K562 (cell line): ENCODE measurements around the gene S100A10. TPM values are rescaled to one million over a fixed set of nuclear protein-coding genes. Genes with fewer than 3 reads are reported as not detected.

Experiments used
- ATAC-seq: fragments of 200-7000 bp; cut with Tn5 transposase; 3 replicates; pipeline ENCODE4 v1.9.1; 2020; ENCODE audit warnings: moderate library complexity
- BruUV-seq: library from RNA; stranded (reverse); fragments of 400-500 nt; replicated peaks from 2 replicates; lab custom pipeline; 2021; lab: Mats Ljungman, UMichigan
- CTCF ChIA-PET: fragments of 300-600 bp; formaldehyde crosslinking; extraction: SDS; loops from one replicate; lab custom pipeline; 2021; ENCODE audit warnings: low intra/inter-chr PET ratio; lab: Yijun Ruan, JAX
- POLR2A ChIA-PET: fragments of 300-600, 350-650 bp; sonication (Branson Sonifier 250); formaldehyde crosslinking; extraction: SDS; loops from one replicate; lab custom pipeline; 2021; ENCODE audit warnings: antibody characterized with exemption, inconsistent platforms; lab: Yijun Ruan, JAX
- DNase-seq, 4 experiments: peaks; one replicate each; pipeline versions ENCODE4 v3.0.0 to v3.0.0-alpha.2; 2011 to 2018; ENCODE audit warnings: low spot score in 3 of 4, mixed read lengths in 3 of 4; ENCODE audit errors: extremely low read depth in 1 of 4
- FAIRE-seq: peaks from 2 replicates; lab custom pipeline; 2011; peaks lifted over from hg19 to GRCh38; lab: Jason Lieb, UNC
- H2AFZ ChIP-seq: 2 replicates; pipeline ENCODE4 v1.6.0; 2011; ENCODE audit warnings: low read depth, low read length, control low read depth, inconsistent platforms
- H3K27ac ChIP-seq: fragments of 200-600 bp; 3 replicates; pipeline ENCODE4 v1.8.0; 2011; ENCODE audit warnings: low read depth, mild to moderate bottlenecking, control low read depth, inconsistent platforms, low read length, moderate library complexity, mixed read lengths; ENCODE audit errors: extremely low read depth
- H3K27me3 ChIP-seq, 2 experiments: fragments of 300-600 bp in 1 of 2; 2 replicates in 1 of 2; 3 replicates in 1 of 2; pipeline versions ENCODE4 v1.6.0 to v1.8.0; 2011; ENCODE audit warnings: inconsistent platforms in 2 of 2, low read length in 2 of 2, mild to moderate bottlenecking in 1 of 2, mixed read lengths in 1 of 2, moderate library complexity in 1 of 2; ENCODE audit not compliant: control insufficient read depth in 2 of 2, insufficient read depth in 2 of 2
- H3K36me3 ChIP-seq: fragments of 300-600 bp; 3 replicates; pipeline ENCODE4 v1.8.0; 2011; ENCODE audit warnings: mild to moderate bottlenecking, low read length, inconsistent platforms; ENCODE audit not compliant: control insufficient read depth, insufficient read depth
- H3K4me1 ChIP-seq, 2 experiments: fragments of 200-600 bp in 1 of 2; replicated peaks in 1 of 2; 2 replicates in 1 of 2; 3 replicates in 1 of 2; pipeline versions ENCODE4 v1.5.1 to v1.8.0; 2011; ENCODE audit warnings: inconsistent platforms in 2 of 2, low read length in 2 of 2, mild to moderate bottlenecking in 1 of 2, mixed read lengths in 1 of 2, moderate library complexity in 1 of 2; ENCODE audit not compliant: control insufficient read depth in 2 of 2, insufficient read depth in 2 of 2
- H3K4me2 ChIP-seq: 2 replicates; pipeline ENCODE4 v1.6.1; 2011; ENCODE audit warnings: low read length, control low read depth, inconsistent platforms, mixed read lengths; ENCODE audit not compliant: insufficient read depth
- H3K4me3 ChIP-seq: fragments of 200-600 bp; sonication (generic), shearing (Covaris generic); 2 replicates; pipeline ENCODE4 v1.5.1; 2016; ENCODE audit warnings: control low read depth, inconsistent platforms
- H3K79me2 ChIP-seq: fragments of 200-600 bp; 3 replicates; pipeline ENCODE4 v1.8.0; 2011; ENCODE audit warnings: low read length, inconsistent platforms; ENCODE audit not compliant: control insufficient read depth, insufficient read depth
- H3K9ac ChIP-seq, 2 experiments: 2 replicates each; pipeline versions ENCODE4 v1.6.0 to v1.6.1; 2011; ENCODE audit warnings: low read depth in 2 of 2, low read length in 2 of 2, control low read depth in 1 of 2, inconsistent platforms in 1 of 2, mild to moderate bottlenecking in 1 of 2, mixed read lengths in 1 of 2; ENCODE audit not compliant: insufficient read depth in 1 of 2
- H3K9me1 ChIP-seq: one replicate; pipeline ENCODE4 v1.6.0; 2011; ENCODE audit warnings: inconsistent platforms, mild to moderate bottlenecking, low read length, moderate library complexity; ENCODE audit not compliant: control insufficient read depth, insufficient read depth
- H3K9me3 ChIP-seq: replicated peaks from 2 replicates; pipeline ENCODE4 v1.5.1; 2011; ENCODE audit warnings: low read depth, low read length, inconsistent platforms; ENCODE audit not compliant: control insufficient read depth, insufficient read depth
- H4K20me1 ChIP-seq: replicated peaks from 2 replicates; pipeline ENCODE4 v1.6.1; 2011; ENCODE audit warnings: low read length, inconsistent platforms, mixed read lengths; ENCODE audit not compliant: control insufficient read depth, insufficient read depth
- CREB3L1 ChIP-seq: fragments of 450-650 bp; IDR thresholded peaks from 2 replicates; pipeline ENCODE4 v1.6.1; 2014; ENCODE audit warnings: low read depth, mild to moderate bottlenecking, moderate library complexity, borderline replicate concordance
- IRF9 ChIP-seq: fragments of 450-650 bp; IDR thresholded peaks from 2 replicates; pipeline ENCODE4 v1.6.1; 2016; ENCODE audit warnings: missing biosample characterization, missing genetic modification characterization
- MLLT1 ChIP-seq, 2 experiments: fragments of 450-650 bp; IDR thresholded peaks; 2 replicates each; pipeline ENCODE4 v1.6.1; 2016
- SMC3 ChIP-seq: conservative IDR thresholded peaks from 2 replicates; pipeline ENCODE4 v1.6.1; 2011; ENCODE audit warnings: low read depth, low read length, improper control_type of control experiment; ENCODE audit not compliant: insufficient read depth
- THAP12 ChIP-seq: fragments of 250-450 bp; sonication (Bioruptor Pico); IDR thresholded peaks from 2 replicates; pipeline ENCODE4 v1.9.0; 2021; ENCODE audit warnings: mild to moderate bottlenecking, inconsistent platforms
- TSHZ1 ChIP-seq: fragments of 250-450 bp; sonication (Bioruptor Pico); IDR thresholded peaks from 2 replicates; pipeline ENCODE4 v1.4.0; 2020; ENCODE audit warnings: mild to moderate bottlenecking, moderate library complexity
- ZNF121 ChIP-seq: sonication (generic); formaldehyde crosslinking; conservative IDR thresholded peaks from 2 replicates; pipeline ENCODE4 v1.8.0; 2022; ENCODE audit warnings: missing genetic modification reagents
- ZNF586 ChIP-seq: fragments of 450-650 bp; formaldehyde crosslinking; conservative IDR thresholded peaks from 2 replicates; pipeline ENCODE4 v1.4.0; 2020; ENCODE audit warnings: mild to moderate bottlenecking, moderate library complexity
- ZNF589 ChIP-seq: fragments of 200-800 bp; sonication (Bioruptor generic); IDR thresholded peaks from 2 replicates; pipeline ENCODE4 v1.6.1; 2016; ENCODE audit warnings: low read depth, missing genetic modification characterization, missing compliant biosample characterization
- WGBS: fragments of 100-300 bp; shearing (Covaris generic); methylation state at CpG from one replicate; pipeline ENCODE4 v1.1.6; 2016; ENCODE audit warnings: low coverage, mixed read lengths; ENCODE audit not compliant: insufficient coverage; ENCODE audit errors: missing lambda C conversion rate; 5-methylcytosine and 5-hydroxymethylcytosine counted together
- in situ Hi-C: fragments of 300-500 bp; cut with MboI; formaldehyde crosslinking; loops from 4 replicates; pipeline ENCODE4 v1.15.0; 2018; ENCODE audit warnings: inconsistent platforms, mixed read lengths
- intact Hi-C: fragments of 100-400 bp; cut with micrococcal nuclease; formaldehyde crosslinking; loops from 2 replicates; pipeline ENCODE4 v1.14.2; 2022
- polyA plus RNA-seq, 8 experiments: library from polyadenylated mRNA; depleted of rRNA in 4 of 8; stranded (reverse) in 5 of 8; unstranded in 3 of 8; fragments of >200 nt; fragmentation: Nextera tagmentation in 2 of 8; fragmentation: Illumina TruSeq in 1 of 8; extraction: Ambion mirVana in 2 of 8; extraction: Trizol in 1 of 8; gene quantifications; 2 replicates each; pipeline versions ENCODE4 v1.2.1 to v1.2.3, GENCODE V29; 2011 to 2014; ENCODE audit warnings: inconsistent platforms in 1 of 8, missing spikeins in 1 of 8
- total RNA-seq, 7 experiments: library from RNA; depleted of rRNA in 6 of 7; stranded (reverse); fragments of >200 nt in 6 of 7; fragmentation: Illumina TruSeq in 2 of 7; extraction: Trizol in 2 of 7; gene quantifications; 2 replicates each; pipeline versions ENCODE4 v1.2.1 to v1.2.3, GENCODE V29; 2011 to 2021; ENCODE audit warnings: low replicate concordance in 1 of 7

S100A10 gene
- total and polyA plus RNA-seq, 9 of the 15 experiments (the other 6 are each of a cell fraction or from before 2014, with no cell fraction given) = 0.32 to 1.6 (median 0.50) TPM; not detected in 3

GRCh38 chr1:151935154-151935553 is 58.5 kb downstream of the S100A10 start (continued):
- TF ChIP-seq TSHZ1 (CRISPR knock-in tag) = no peak

GRCh38 chr1:151934048-151934493 is 59.6 kb downstream of the S100A10 start:
- Histone ChIP-seq H3K9ac (no peak overlapping the region), H3K27ac (no peak overlapping the region), H3K36me3 (no peaks in the 10 kb centered on the region), H3K79me2 (no peaks in the 10 kb centered on the region), H3K4me3 (no peak overlapping the region), H3K4me1 (peaks cover 0 to 7% of the 10 kb centered on the region in 2 experiments; a peak in 2 of 5 replicates), H3K4me2 (peak overlapping the region; percentile 28), H3K9me1 (no peaks in the 10 kb centered on the region), H3K27me3 (no peaks in the 10 kb centered on the region), H2AFZ (peak overlapping the region; percentile 79), H4K20me1 (no peaks in the 10 kb centered on the region), H3K9me3 (no peaks in the 10 kb centered on the region)
- peak; percentile 97 for ATAC-seq
- intact Hi-C loops = loop anchor here (1.0 to 10.0 kb wide), 4 partner anchors 34 to 251 kb away; no protein-coding TSS in a partner anchor
- BruUV-seq = no TSS peak
- in situ Hi-C loops = loop anchor here (5.0 kb wide), 1 partner anchor 78 kb away; no protein-coding TSS in a partner anchor
- ChIA-PET CTCF (interaction anchor here (0.7 to 3.9 kb wide), 6 partner anchors 34 to 67 kb away, joined by 3 to 33 read pairs (median 4); no protein-coding TSS in a partner anchor), POLR2A (interaction anchor here (1.5 kb wide), 1 partner anchor 67 kb away, joined by 7 read pairs; no protein-coding TSS in a partner anchor)
- DNase-seq = peak; percentile 54 to 77 (median 61)
- WGBS = 8% methylated on average over 3 of the region's 3 CpGs
- peak; percentile 86 for FAIRE-seq
- TF ChIP-seq ZNF589 (CRISPR knock-in tag) (no peak), ZNF121 (no peak), IRF9 (no peak), CREB3L1 (no peak), SMC3 (peak; percentile 91), THAP12 (CRISPR knock-in tag) (no peak), MLLT1 (IDR thresholded peaks at IDR 0.05) (0 out of 4 replicates have a peak, but pooled peaks of 1 of the 2 experiments have one; percentile 21), ZNF586 (CRISPR knock-in tag) (no peak)
